DND-41 (cell line): ENCODE measurements around the gene ST3GAL6.

ENCODE experiments used
- EZH2 ChIP-seq: IDR thresholded peaks from 3 replicates; pipeline ENCODE4 v1.6.1; 2012; ENCODE audit warnings: borderline replicate concordance, low read depth, mild to moderate bottlenecking, moderate library complexity, low read length, inconsistent platforms; ENCODE audit not compliant: severe bottlenecking
- TF ChIP-seq, protein P1 (sequence below): IDR thresholded peaks from 2 replicates; pipeline ENCODE4 v1.5.1; 2012; ENCODE audit warnings: borderline replicate concordance, low read length, moderate library complexity, mild to moderate bottlenecking; ENCODE audit not compliant: poor library complexity, severe bottlenecking; ENCODE audit errors: extremely low read depth

- TF ChIP-seq, protein P1, sequence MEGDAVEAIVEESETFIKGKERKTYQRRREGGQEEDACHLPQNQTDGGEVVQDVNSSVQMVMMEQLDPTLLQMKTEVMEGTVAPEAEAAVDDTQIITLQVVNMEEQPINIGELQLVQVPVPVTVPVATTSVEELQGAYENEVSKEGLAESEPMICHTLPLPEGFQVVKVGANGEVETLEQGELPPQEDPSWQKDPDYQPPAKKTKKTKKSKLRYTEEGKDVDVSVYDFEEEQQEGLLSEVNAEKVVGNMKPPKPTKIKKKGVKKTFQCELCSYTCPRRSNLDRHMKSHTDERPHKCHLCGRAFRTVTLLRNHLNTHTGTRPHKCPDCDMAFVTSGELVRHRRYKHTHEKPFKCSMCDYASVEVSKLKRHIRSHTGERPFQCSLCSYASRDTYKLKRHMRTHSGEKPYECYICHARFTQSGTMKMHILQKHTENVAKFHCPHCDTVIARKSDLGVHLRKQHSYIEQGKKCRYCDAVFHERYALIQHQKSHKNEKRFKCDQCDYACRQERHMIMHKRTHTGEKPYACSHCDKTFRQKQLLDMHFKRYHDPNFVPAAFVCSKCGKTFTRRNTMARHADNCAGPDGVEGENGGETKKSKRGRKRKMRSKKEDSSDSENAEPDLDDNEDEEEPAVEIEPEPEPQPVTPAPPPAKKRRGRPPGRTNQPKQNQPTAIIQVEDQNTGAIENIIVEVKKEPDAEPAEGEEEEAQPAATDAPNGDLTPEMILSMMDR = no peak
- no peak for TF ChIP-seq EZH2
Observed at GRCh38 chr3:98779541-98780335, 16.6 kb downstream of the ST3GAL6 start.
